Measurements from ENCODE around the gene RAET1E. TPM values are rescaled to one million over a fixed set of nuclear protein-coding genes. Genes with fewer than 3 reads are reported as not detected.

RAET1E gene
- total and polyA plus RNA-seq, 2 donors (not counting 3 experiments of a cell fraction or from before 2014, with no cell fraction given) = 0.04 TPM; not detected in 1

DNA sequence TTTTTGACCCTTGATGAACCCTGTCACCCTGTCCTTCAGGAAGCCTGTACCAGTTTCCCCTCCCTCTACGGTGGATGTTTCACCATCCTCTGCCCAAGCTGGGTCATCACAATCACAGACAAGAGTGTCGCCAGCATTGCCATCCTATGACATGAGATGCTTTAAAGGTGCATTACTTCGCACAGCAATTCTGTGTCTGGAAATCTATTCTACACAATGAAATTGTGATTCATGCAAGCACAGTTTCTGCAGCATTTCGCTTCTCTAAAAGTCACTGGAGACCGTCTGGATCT, 41.4 kb upstream of the RAET1E start:
- POLR2A ChIA-PET = no interaction called here
- Histone ChIP-seq H3K27me3 (ENCODE audit: control insufficient read depth in 2 of 2, insufficient read depth in 2 of 2, low read length in 2 of 2) (peaks cover 49 to 60% of the 10 kb centered on the region in 2 experiments), H3K36me3 (ENCODE audit: control insufficient read depth in 2 of 2, extremely low read depth in 1 of 2, insufficient read depth in 2 of 2, low read length in 2 of 2) (no peaks in the 10 kb centered on the region), H3K27ac (ENCODE audit: insufficient read depth, low read depth, low read length) (no peak overlapping the region), H2AFZ (ENCODE audit: low read depth, low read length) (no peak overlapping the region), H3K4me2 (ENCODE audit: insufficient read depth, low read length) (no peak overlapping the region), H3K9me1 (replicated peaks; ENCODE audit: control insufficient read depth, extremely low read depth, insufficient read depth, low read length) (no peaks in the 10 kb centered on the region), H4K20me1 (replicated peaks; ENCODE audit: control insufficient read depth, extremely low read depth, insufficient read depth, low read length) (no peaks in the 10 kb centered on the region), H3K4me1 (ENCODE audit: control insufficient read depth, extremely low read depth, insufficient read depth, low read length) (peaks cover 14% of the 10 kb centered on the region), H3K4me3 (replicated peaks in 1 of 3; ENCODE audit: insufficient read depth in 1 of 3, low read depth in 1 of 3, low read length in 3 of 3) (no peak overlapping the region), H3K79me2 (ENCODE audit: control insufficient read depth, insufficient read depth, low read length) (no peaks in the 10 kb centered on the region), H3K9me3 (replicated peaks; ENCODE audit: control insufficient read depth, insufficient read depth, low read length) (no peaks in the 10 kb centered on the region), H3K9ac (replicated peaks; ENCODE audit: extremely low read depth, insufficient read depth, low read length) (no peak overlapping the region)
- BruUV-seq (replicated peaks) = no TSS peak
- CTCF ChIA-PET = interaction anchor here (1.2 kb wide), 1 partner anchor 77 kb away, joined by 5 read pairs; no protein-coding TSS in a partner anchor
- TF ChIP-seq, protein P1, sequence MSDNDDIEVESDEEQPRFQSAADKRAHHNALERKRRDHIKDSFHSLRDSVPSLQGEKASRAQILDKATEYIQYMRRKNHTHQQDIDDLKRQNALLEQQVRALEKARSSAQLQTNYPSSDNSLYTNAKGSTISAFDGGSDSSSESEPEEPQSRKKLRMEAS (IDR thresholded peaks at IDR 0.05; ENCODE audit: insufficient read depth, insufficient read length) = no peak
- TF ChIP-seq POLR2AphosphoS5 (IDR thresholded peaks at IDR 0.05; ENCODE audit: insufficient read depth, low read depth, low read length) (no peak), GATA2 (IDR thresholded peaks at IDR 0.05; ENCODE audit: insufficient read depth, insufficient read length, low read depth, low read length) (no peak), FOS (IDR thresholded peaks at IDR 0.05; ENCODE audit: borderline replicate concordance, insufficient read depth, low read length) (no peak), EZH2 (IDR thresholded peaks at IDR 0.05; ENCODE audit: borderline replicate concordance, low read depth, low read length, severe bottlenecking) (no peak), JUN (IDR thresholded peaks at IDR 0.05; ENCODE audit: borderline replicate concordance, insufficient read depth, insufficient read length, low read depth) (no peak), MYC (IDR thresholded peaks at IDR 0.05; ENCODE audit: low read depth, low read length) (no peak), POLR2A (IDR thresholded peaks at IDR 0.05; ENCODE audit: low read depth, low read length) (no peak)
- TF ChIP-seq, protein P2, sequence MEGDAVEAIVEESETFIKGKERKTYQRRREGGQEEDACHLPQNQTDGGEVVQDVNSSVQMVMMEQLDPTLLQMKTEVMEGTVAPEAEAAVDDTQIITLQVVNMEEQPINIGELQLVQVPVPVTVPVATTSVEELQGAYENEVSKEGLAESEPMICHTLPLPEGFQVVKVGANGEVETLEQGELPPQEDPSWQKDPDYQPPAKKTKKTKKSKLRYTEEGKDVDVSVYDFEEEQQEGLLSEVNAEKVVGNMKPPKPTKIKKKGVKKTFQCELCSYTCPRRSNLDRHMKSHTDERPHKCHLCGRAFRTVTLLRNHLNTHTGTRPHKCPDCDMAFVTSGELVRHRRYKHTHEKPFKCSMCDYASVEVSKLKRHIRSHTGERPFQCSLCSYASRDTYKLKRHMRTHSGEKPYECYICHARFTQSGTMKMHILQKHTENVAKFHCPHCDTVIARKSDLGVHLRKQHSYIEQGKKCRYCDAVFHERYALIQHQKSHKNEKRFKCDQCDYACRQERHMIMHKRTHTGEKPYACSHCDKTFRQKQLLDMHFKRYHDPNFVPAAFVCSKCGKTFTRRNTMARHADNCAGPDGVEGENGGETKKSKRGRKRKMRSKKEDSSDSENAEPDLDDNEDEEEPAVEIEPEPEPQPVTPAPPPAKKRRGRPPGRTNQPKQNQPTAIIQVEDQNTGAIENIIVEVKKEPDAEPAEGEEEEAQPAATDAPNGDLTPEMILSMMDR (IDR thresholded peaks at IDR 0.05; ENCODE audit: extremely low read depth in 1 of 2, insufficient read depth in 1 of 2, low read depth in 1 of 2, low read length in 2 of 2) = no peak
- FAIRE-seq (no peak), DNase-seq (ENCODE audit: low read depth, low spot score) (no peak)
- dilution Hi-C loops (cut with MboI; ENCODE audit: extremely low pct_ligation_motif_present, low sequenced_read_pairs) = no loop called here
- intact Hi-C loops (cut with micrococcal nuclease) = no loop called here
